ENCODE measurements around the gene SPAAR. TPM values are rescaled to one million over a fixed set of nuclear protein-coding genes. Genes with fewer than 3 reads are reported as not detected.

The SPAAR gene
- total RNA-seq, 1 experiment from 2014 or later = 0.72 TPM

GRCh38 chr9:35923927-35924763, 14.9 kb downstream of the SPAAR start:
- Mint-ChIP-seq H3K4me3 (ENCODE audit: unreplicated experiment) (peak overlapping the region; percentile 49), H3K9me3 (ENCODE audit: unreplicated experiment) (no peaks in the 10 kb centered on the region), H3K36me3 (ENCODE audit: insufficient read depth, unreplicated experiment) (no peaks in the 10 kb centered on the region), H3K27me3 (ENCODE audit: insufficient read depth, unreplicated experiment) (no peaks in the 10 kb centered on the region), H3K27ac (ENCODE audit: low read depth, unreplicated experiment) (peak overlapping the region; percentile 90), H3K4me1 (ENCODE audit: insufficient read depth, unreplicated experiment) (peaks cover 16% of the 10 kb centered on the region)
- TF ChIP-seq CTCF (IDR thresholded peaks at IDR 0.05; ENCODE audit: unreplicated experiment) = no peak
- intact Hi-C loops (cut with micrococcal nuclease) = no loop called here
- ChIA-PET CTCF (interaction anchor here (0.6 to 3.8 kb wide), 12 partner anchors 13 to 765 kb away, joined by 3 to 26 read pairs (median 4); no protein-coding TSS in a partner anchor), POLR2A (interaction anchor here (0.6 to 3.5 kb wide), 13 partner anchors 8 to 151 kb away, joined by 3 to 55 read pairs (median 5); partner anchors contain the start of gene HRCT1)
- no TSS peak for BruUV-seq (replicated peaks)
- DNase-seq (ENCODE audit: unreplicated experiment) = peak; percentile 87

GRCh38 chr9:35928591-35929452, 19.5 kb downstream of the SPAAR start:
- intact Hi-C loops (cut with micrococcal nuclease) = no loop called here
- CTCF ChIA-PET = interaction anchor here (0.6 to 1.3 kb wide), 2 partner anchors 19 to 174 kb away, joined by 3 read pairs; no protein-coding TSS in a partner anchor
- DNase-seq (ENCODE audit: unreplicated experiment) = no peak
- no peaks in the 10 kb centered on the region for H3K36me3 Mint-ChIP-seq (ENCODE audit: insufficient read depth, unreplicated experiment)
- no peak for TF ChIP-seq CTCF (IDR thresholded peaks at IDR 0.05; ENCODE audit: unreplicated experiment)
- peaks cover 13% of the 10 kb centered on the region for H3K4me1 Mint-ChIP-seq (ENCODE audit: insufficient read depth, unreplicated experiment)
- H3K4me3 Mint-ChIP-seq (ENCODE audit: unreplicated experiment) = no peak overlapping the region
- H3K27ac Mint-ChIP-seq (ENCODE audit: low read depth, unreplicated experiment) = no peak overlapping the region
- POLR2A ChIA-PET = interaction anchor here (1.1 kb wide), 1 partner anchor 24 kb away, joined by 3 read pairs; no protein-coding TSS in a partner anchor
- H3K9me3 Mint-ChIP-seq (ENCODE audit: unreplicated experiment) = no peaks in the 10 kb centered on the region
- no TSS peak for BruUV-seq (replicated peaks)
- no peaks in the 10 kb centered on the region for H3K27me3 Mint-ChIP-seq (ENCODE audit: insufficient read depth, unreplicated experiment)

- no peak for TF ChIP-seq CTCF (IDR thresholded peaks at IDR 0.05; ENCODE audit: unreplicated experiment)
- Mint-ChIP-seq H3K4me3 (ENCODE audit: unreplicated experiment) (no peak overlapping the region), H3K9me3 (ENCODE audit: unreplicated experiment) (no peaks in the 10 kb centered on the region), H3K4me1 (ENCODE audit: insufficient read depth, unreplicated experiment) (peaks cover 10% of the 10 kb centered on the region), H3K27ac (ENCODE audit: low read depth, unreplicated experiment) (no peak overlapping the region), H3K36me3 (ENCODE audit: insufficient read depth, unreplicated experiment) (no peaks in the 10 kb centered on the region), H3K27me3 (ENCODE audit: insufficient read depth, unreplicated experiment) (no peaks in the 10 kb centered on the region)
- ChIA-PET CTCF (interaction anchor here (0.6 kb wide), 2 partner anchors 90 to 478 kb away, joined by 3 read pairs; no protein-coding TSS in a partner anchor), POLR2A (no interaction called here)
- no peak for DNase-seq (ENCODE audit: unreplicated experiment)
- no TSS peak for BruUV-seq (replicated peaks)
- intact Hi-C loops (cut with micrococcal nuclease) = no loop called here
Measured at GRCh38 chr9:35929453-35929718, 20.1 kb downstream of the SPAAR start.

GRCh38 chr9:35930521-35930920, 21.2 kb downstream of the SPAAR start:
- peaks cover 6% of the 10 kb centered on the region for H3K4me1 Mint-ChIP-seq (ENCODE audit: insufficient read depth, unreplicated experiment)
- no peak for TF ChIP-seq CTCF (IDR thresholded peaks at IDR 0.05; ENCODE audit: unreplicated experiment)
- CTCF ChIA-PET = interaction anchor here (1.0 kb wide), 1 partner anchor 140 kb away, joined by 4 read pairs; no protein-coding TSS in a partner anchor
- intact Hi-C loops (cut with micrococcal nuclease) = no loop called here
- POLR2A ChIA-PET = interaction anchor here (0.7 to 1.0 kb wide), 2 partner anchors 23 to 89 kb away, joined by 3 to 4 read pairs; no protein-coding TSS in a partner anchor
- no peaks in the 10 kb centered on the region for H3K9me3 Mint-ChIP-seq (ENCODE audit: unreplicated experiment)
- no peak overlapping the region for H3K4me3 Mint-ChIP-seq (ENCODE audit: unreplicated experiment)
- no peak for DNase-seq (ENCODE audit: unreplicated experiment)
- no peaks in the 10 kb centered on the region for H3K27me3 Mint-ChIP-seq (ENCODE audit: insufficient read depth, unreplicated experiment)
- H3K36me3 Mint-ChIP-seq (ENCODE audit: insufficient read depth, unreplicated experiment) = no peaks in the 10 kb centered on the region
- no peak overlapping the region for H3K27ac Mint-ChIP-seq (ENCODE audit: low read depth, unreplicated experiment)
- no TSS peak for BruUV-seq (replicated peaks)
